Stomach (tissue), 9 donors: ENCODE results near the gene DOCK11. TPM values are rescaled to one million over a fixed set of nuclear protein-coding genes. Genes with fewer than 3 reads are reported as not detected.
A peak's percentile ranks its signal among the peaks of the same experiment; 100 is the strongest.

Experiments used
- DNase-seq, 2 donors: peaks; one replicate each; pipeline versions ENCODE4 v3.0.0 to v3.0.0-alpha.2; 2013 to 2019
- H3K27ac ChIP-seq, 5 donors: fragments of 200-600 bp in 4 of 5; sonication (generic) in 4 of 5; one replicate each; pipeline ENCODE4 v1.5.1; 2013 to 2019; ENCODE audit warnings: mild to moderate bottlenecking in 1 of 5, moderate library complexity in 1 of 5
- H3K27me3 ChIP-seq, 3 donors: fragments of 200-600 bp; sonication (generic); one replicate each; pipeline ENCODE4 v1.5.1; 2017 to 2019; ENCODE audit warnings: mixed run types in 1 of 3
- H3K36me3 ChIP-seq, 4 donors: fragments of 200-600 bp; sonication (generic); 1 replicate in 3 of 4; 2 replicates in 1 of 4; pipeline ENCODE4 v1.5.1; 2016 to 2019
- H3K4me1 ChIP-seq, 4 donors: fragments of 200-600 bp; sonication (generic); one replicate each; pipeline ENCODE4 v1.5.1; 2016 to 2019
- H3K4me3 ChIP-seq, 4 donors: fragments of 200-600 bp; sonication (generic) in 3 of 4; one replicate each; pipeline ENCODE4 v1.5.1; 2016 to 2019; ENCODE audit warnings: mild to moderate bottlenecking in 1 of 4
- H3K9me3 ChIP-seq, 4 donors: fragments of 200-600 bp; sonication (generic); one replicate each; pipeline ENCODE4 v1.5.1; 2016 to 2019
- EP300 ChIP-seq: sonication (generic); formaldehyde crosslinking; IDR thresholded peaks from one replicate; pipeline ENCODE4 v1.6.1; 2017; ENCODE audit warnings: antibody characterized with exemption
- POLR2A ChIP-seq, 4 donors: fragments of 450-650 bp; IDR thresholded peaks; one replicate each; pipeline ENCODE4 v1.6.1; 2016; ENCODE audit warnings: antibody characterized with exemption in 4 of 4, control low read depth in 2 of 4, mild to moderate bottlenecking in 1 of 4, moderate library complexity in 1 of 4
- POLR2AphosphoS5 ChIP-seq, 3 donors: sonication (generic); formaldehyde crosslinking; IDR thresholded peaks; one replicate each; pipeline ENCODE4 v1.6.1; 2016; ENCODE audit warnings: antibody characterized with exemption in 3 of 3
- WGBS, 5 donors: extraction: QIAGEN DNeasy Blood & Tissue Kit in 3 of 5; methylation state at CpG; one replicate each; pipeline versions ENCODE4 v1.1.5 to v1.1.7; 2013 to 2018; 5-methylcytosine and 5-hydroxymethylcytosine counted together
- intact Hi-C: fragments of 100-400 bp; cut with DNase I; formaldehyde crosslinking; loops from one replicate; pipeline ENCODE4 v1.15.1; 2023; ENCODE audit warnings: low total_unique reads
- polyA plus RNA-seq, 3 donors: library from polyadenylated mRNA; stranded (reverse); fragments of 200-250 nt; gene quantifications; one replicate each; pipeline ENCODE4 v1.2.3, GENCODE V29; 2013
- total RNA-seq, 5 donors: library from RNA; depleted of rRNA; stranded (reverse); fragments of >200 nt; gene quantifications; one replicate each; pipeline versions ENCODE4 v1.1.0 to v1.2.3, GENCODE V29; 2014 to 2016
- TF ChIP-seq, protein P1 (sequence below), 7 experiments: fragments of 450-650 bp in 4 of 7; fragments of 200-600 bp in 3 of 7; sonication (generic) in 3 of 7; IDR thresholded peaks; one replicate each; pipeline ENCODE4 v1.5.1; 2016 to 2019; ENCODE audit warnings: antibody characterized with exemption in 7 of 7, control low read depth in 2 of 7, mild to moderate bottlenecking in 1 of 7
- donor health status: healthy with polysubstance abuse.
- donor health status: Bipolar disorder and iron deficiency.
- donor health status: healthy.

The DOCK11 gene
- total and polyA plus RNA-seq, 8 donors: 3.5 to 34.0 (median 6.2) TPM

DNA sequence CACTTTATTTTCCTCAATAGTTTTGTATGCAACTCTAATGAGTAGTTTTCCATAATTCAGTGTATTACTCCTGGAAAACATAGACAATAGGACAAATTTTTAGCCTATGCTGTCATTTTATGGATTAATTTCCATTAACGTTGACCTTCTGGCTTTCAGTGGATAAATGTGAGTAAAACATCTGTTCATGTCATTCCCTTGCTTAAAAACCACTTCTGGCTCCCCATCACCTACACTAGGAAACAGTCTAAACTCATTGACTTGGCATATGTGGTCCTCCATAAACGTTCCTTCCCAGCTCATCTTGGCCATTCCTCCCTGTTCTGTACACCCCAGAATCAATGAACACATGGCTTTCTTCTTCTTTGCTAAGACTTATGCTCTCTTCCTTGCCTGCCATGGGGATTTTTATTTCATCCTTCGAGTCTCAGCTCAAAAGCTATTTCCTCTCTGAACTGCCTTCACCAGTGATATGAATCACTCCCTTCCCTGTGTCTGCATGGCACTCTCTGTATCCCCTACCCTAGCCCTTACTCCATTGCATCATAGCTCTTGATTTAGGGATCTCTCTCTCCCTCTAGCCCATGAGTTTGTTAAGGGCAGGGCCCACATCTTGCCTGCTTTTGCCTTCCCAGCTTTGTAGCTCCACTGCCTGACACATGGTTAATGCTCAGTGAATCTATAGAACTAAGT, 34.8 kb downstream of the DOCK11 start:
- H3K9me3 ChIP-seq: no peaks in the 10 kb centered on the region
- H3K36me3 ChIP-seq: no peaks in the 10 kb centered on the region
- no peak overlapping the region for H3K27ac ChIP-seq
- TF ChIP-seq POLR2AphosphoS5 (IDR thresholded peaks at IDR 0.05): no peak
- no peak for TF ChIP-seq EP300
- intact Hi-C loops: no loop called here
- H3K4me3 ChIP-seq: no peak overlapping the region
- peaks cover 0 to 16% (median 0%) of the 10 kb centered on the region in 4 donors for H3K4me1 ChIP-seq
- DNase-seq: no peak
- WGBS, 5 donors: 42 to 75% (median 60%) methylated on average over 2 to 3 of the region's 3 CpGs
- H3K27me3 ChIP-seq: no peaks in the 10 kb centered on the region

DNA sequence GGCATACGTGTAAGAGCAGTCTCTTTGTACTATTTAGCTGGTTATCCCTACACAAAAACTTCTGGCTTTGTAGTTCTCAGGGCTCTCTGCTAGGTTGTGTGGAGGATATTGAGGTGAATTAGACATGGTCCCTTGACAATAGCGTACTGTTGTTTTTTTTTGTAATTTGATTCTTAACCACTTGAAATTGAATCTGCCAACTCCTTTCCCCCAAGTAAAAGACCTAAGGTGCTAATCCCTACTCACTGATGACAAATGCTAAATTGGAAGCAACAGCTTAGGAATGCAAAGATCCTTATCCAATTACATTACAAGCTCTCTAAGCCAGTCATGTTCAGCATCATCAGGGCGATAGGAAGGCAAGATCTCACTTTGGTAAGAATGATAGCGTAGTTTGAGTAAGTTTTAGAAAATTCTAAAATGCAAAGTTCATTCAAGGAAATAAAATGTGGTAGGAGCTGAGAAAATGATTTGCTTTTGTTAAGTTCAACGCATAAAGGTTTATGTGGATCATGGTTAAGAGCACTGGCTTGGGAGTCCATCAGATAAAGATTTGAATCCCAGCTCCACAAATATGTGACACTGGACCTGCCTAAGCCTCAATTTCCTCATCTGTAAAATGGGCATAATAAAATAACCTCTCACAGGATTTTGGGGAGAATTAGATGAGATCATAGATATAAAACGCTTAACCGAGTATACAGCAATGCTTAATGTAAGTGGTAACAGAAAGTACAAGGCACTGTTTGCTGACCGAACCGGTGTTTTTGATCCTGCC, 39.3 kb downstream of the DOCK11 start:
- TF ChIP-seq EP300 (no peak), POLR2AphosphoS5 (IDR thresholded peaks at IDR 0.05) (no peak), POLR2A (IDR thresholded peaks at IDR 0.05) (no peak)
- TF ChIP-seq, protein P1, sequence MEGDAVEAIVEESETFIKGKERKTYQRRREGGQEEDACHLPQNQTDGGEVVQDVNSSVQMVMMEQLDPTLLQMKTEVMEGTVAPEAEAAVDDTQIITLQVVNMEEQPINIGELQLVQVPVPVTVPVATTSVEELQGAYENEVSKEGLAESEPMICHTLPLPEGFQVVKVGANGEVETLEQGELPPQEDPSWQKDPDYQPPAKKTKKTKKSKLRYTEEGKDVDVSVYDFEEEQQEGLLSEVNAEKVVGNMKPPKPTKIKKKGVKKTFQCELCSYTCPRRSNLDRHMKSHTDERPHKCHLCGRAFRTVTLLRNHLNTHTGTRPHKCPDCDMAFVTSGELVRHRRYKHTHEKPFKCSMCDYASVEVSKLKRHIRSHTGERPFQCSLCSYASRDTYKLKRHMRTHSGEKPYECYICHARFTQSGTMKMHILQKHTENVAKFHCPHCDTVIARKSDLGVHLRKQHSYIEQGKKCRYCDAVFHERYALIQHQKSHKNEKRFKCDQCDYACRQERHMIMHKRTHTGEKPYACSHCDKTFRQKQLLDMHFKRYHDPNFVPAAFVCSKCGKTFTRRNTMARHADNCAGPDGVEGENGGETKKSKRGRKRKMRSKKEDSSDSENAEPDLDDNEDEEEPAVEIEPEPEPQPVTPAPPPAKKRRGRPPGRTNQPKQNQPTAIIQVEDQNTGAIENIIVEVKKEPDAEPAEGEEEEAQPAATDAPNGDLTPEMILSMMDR (IDR thresholded peaks at IDR 0.05): no peak
- no peak overlapping the region for H3K4me3 ChIP-seq
- WGBS, 5 donors: 88 to 97% (median 92%) methylated on average over 9 of the region's 9 CpGs
- H3K27ac ChIP-seq: no peak overlapping the region
- H3K27me3 ChIP-seq: no peaks in the 10 kb centered on the region
- no peaks in the 10 kb centered on the region for H3K9me3 ChIP-seq
- intact Hi-C loops: no loop called here
- no peaks in the 10 kb centered on the region for H3K36me3 ChIP-seq
- no peak for DNase-seq
- peaks cover 0 to 25% (median 0%) of the 10 kb centered on the region in 4 donors for H3K4me1 ChIP-seq

- TF ChIP-seq POLR2AphosphoS5 (IDR thresholded peaks at IDR 0.05) (no peak), EP300 (no peak), POLR2A (IDR thresholded peaks at IDR 0.05) (no peak)
- TF ChIP-seq, protein P1 (IDR thresholded peaks at IDR 0.05): no peak
- peak overlapping the region in 1 of 5 donors; percentile 33 for H3K27ac ChIP-seq
- intact Hi-C loops: no loop called here
- no peak for DNase-seq
- peaks cover 0 to 19% (median 0%) of the 10 kb centered on the region in 4 donors for H3K4me1 ChIP-seq
- H3K36me3 ChIP-seq: no peaks in the 10 kb centered on the region
- H3K4me3 ChIP-seq: no peak overlapping the region
- H3K9me3 ChIP-seq: no peaks in the 10 kb centered on the region
- 74 to 90% (median 78%) methylated on average over 2 of the region's 2 CpGs for WGBS, 5 donors
- H3K27me3 ChIP-seq: no peaks in the 10 kb centered on the region
Observed at GRCh38 chrX:118536204-118536603, 40.6 kb downstream of the DOCK11 start.

- TF ChIP-seq, protein P1 (IDR thresholded peaks at IDR 0.05): no peak
- TF ChIP-seq EP300: no peak
- no peak for TF ChIP-seq POLR2A (IDR thresholded peaks at IDR 0.05)
- no peak for TF ChIP-seq POLR2AphosphoS5 (IDR thresholded peaks at IDR 0.05)
- Histone ChIP-seq H3K9me3 (no peaks in the 10 kb centered on the region), H3K27ac (peak overlapping the region in 2 of 5 donors; percentile 29 to 33), H3K4me1 (peaks cover 0 to 19% (median 0%) of the 10 kb centered on the region in 4 donors), H3K4me3 (no peak overlapping the region), H3K27me3 (no peaks in the 10 kb centered on the region), H3K36me3 (no peaks in the 10 kb centered on the region)
- intact Hi-C loops: no loop called here
- peak in 1 of 2 donors; percentile 34 for DNase-seq
- WGBS, 5 donors: 20 to 40% (median 30%) methylated on average over 6 of the region's 6 CpGs
Observed at GRCh38 chrX:118536687-118537461, 41.3 kb downstream of the DOCK11 start.
